Measurements from ENCODE around the gene C15orf62.

The C15orf62 gene

GRCh38 chr15:40763801-40764628 lies 5.8 kb upstream of the C15orf62 start, which contains the start of gene GCHFR (continued):
- peak; percentile 81 for TF ChIP-seq HIC1 (tag by site-specific recombination; IDR thresholded peaks at IDR 0.05)
- TF ChIP-seq ZNF510 (tag by site-specific recombination; IDR thresholded peaks at IDR 0.05; ENCODE audit: insufficient replicate concordance), result no peak
- no peak for TF ChIP-seq ZBTB48 (tag by site-specific recombination; IDR thresholded peaks at IDR 0.05)
- no peak for TF ChIP-seq ZNF221 (tag by site-specific recombination; IDR thresholded peaks at IDR 0.05; ENCODE audit: borderline replicate concordance)
- peak; percentile 89 for TF ChIP-seq ZNF600 (tag by site-specific recombination; IDR thresholded peaks at IDR 0.05)
- TF ChIP-seq ZNF146 (tag by site-specific recombination; IDR thresholded peaks at IDR 0.05), result 0 out of 2 replicates have a peak, but pooled peaks have one; percentile 6
- no peak for TF ChIP-seq ZNF155 (tag by site-specific recombination; IDR thresholded peaks at IDR 0.05)
- TF ChIP-seq ZNF350 (tag by site-specific recombination; IDR thresholded peaks at IDR 0.05), result no peak
- TF ChIP-seq YY2 (tag by site-specific recombination; IDR thresholded peaks at IDR 0.05), result no peak
- TF ChIP-seq, protein P1, sequence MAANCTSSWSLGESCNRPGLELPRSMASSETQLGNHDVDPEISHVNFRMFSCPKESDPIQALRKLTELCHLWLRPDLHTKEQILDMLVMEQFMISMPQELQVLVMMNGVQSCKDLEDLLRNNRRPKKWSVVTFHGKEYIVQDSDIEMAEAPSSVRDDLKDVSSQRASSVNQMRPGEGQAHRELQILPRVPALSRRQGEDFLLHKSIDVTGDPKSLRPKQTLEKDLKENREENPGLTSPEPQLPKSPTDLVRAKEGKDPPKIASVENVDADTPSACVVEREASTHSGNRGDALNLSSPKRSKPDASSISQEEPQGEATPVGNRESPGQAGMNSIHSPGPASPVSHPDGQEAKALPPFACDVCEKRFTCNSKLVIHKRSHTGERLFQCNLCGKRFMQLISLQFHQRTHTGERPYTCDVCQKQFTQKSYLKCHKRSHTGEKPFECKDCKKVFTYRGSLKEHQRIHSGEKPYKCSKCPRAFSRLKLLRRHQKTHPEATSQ (tag by site-specific recombination; IDR thresholded peaks at IDR 0.05), result no peak
- TF ChIP-seq ZNF521 (tag by site-specific recombination; IDR thresholded peaks at IDR 0.05), result no peak
- TF ChIP-seq ZNF623 (tag by site-specific recombination; IDR thresholded peaks at IDR 0.05), result no peak
- TF ChIP-seq ZNF223 (tag by site-specific recombination; IDR thresholded peaks at IDR 0.05), result no peak
- no peak for TF ChIP-seq ZNF670 (tag by site-specific recombination; IDR thresholded peaks at IDR 0.05; ENCODE audit: low read depth)
- TF ChIP-seq OSR2 (tag by site-specific recombination; IDR thresholded peaks at IDR 0.05), result no peak
- no peak for TF ChIP-seq ZNF112 (tag by site-specific recombination; IDR thresholded peaks at IDR 0.05)
- TF ChIP-seq ZNF791 (tag by site-specific recombination; IDR thresholded peaks at IDR 0.05), result no peak
- TF ChIP-seq ZNF837 (tag by site-specific recombination; IDR thresholded peaks at IDR 0.05), result no peak
- TF ChIP-seq, protein P2, sequence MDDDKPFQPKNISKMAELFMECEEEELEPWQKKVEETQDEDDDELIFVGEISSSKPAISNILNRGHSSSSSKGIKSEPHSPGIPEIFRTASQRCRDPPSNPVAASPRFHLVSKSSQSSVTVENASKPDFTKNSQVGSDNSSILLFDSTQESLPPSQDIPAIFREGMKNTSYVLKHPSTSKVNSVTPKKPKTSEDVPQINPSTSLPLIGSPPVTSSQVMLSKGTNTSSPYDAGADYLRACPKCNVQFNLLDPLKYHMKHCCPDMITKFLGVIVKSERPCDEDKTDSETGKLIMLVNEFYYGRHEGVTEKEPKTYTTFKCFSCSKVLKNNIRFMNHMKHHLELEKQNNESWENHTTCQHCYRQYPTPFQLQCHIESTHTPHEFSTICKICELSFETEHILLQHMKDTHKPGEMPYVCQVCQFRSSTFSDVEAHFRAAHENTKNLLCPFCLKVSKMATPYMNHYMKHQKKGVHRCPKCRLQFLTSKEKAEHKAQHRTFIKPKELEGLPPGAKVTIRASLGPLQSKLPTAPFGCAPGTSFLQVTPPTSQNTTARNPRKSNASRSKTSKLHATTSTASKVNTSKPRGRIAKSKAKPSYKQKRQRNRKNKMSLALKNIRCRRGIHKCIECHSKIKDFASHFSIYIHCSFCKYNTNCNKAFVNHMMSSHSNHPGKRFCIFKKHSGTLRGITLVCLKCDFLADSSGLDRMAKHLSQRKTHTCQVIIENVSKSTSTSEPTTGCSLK (tag by site-specific recombination; IDR thresholded peaks at IDR 0.05), result no peak
- TF ChIP-seq ZNF48 (tag by site-specific recombination; IDR thresholded peaks at IDR 0.05), result no peak
- TF ChIP-seq, protein P3, sequence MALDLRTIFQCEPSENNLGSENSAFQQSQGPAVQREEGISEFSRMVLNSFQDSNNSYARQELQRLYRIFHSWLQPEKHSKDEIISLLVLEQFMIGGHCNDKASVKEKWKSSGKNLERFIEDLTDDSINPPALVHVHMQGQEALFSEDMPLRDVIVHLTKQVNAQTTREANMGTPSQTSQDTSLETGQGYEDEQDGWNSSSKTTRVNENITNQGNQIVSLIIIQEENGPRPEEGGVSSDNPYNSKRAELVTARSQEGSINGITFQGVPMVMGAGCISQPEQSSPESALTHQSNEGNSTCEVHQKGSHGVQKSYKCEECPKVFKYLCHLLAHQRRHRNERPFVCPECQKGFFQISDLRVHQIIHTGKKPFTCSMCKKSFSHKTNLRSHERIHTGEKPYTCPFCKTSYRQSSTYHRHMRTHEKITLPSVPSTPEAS (tag by site-specific recombination; IDR thresholded peaks at IDR 0.05), result no peak
- TF ChIP-seq, protein P4, sequence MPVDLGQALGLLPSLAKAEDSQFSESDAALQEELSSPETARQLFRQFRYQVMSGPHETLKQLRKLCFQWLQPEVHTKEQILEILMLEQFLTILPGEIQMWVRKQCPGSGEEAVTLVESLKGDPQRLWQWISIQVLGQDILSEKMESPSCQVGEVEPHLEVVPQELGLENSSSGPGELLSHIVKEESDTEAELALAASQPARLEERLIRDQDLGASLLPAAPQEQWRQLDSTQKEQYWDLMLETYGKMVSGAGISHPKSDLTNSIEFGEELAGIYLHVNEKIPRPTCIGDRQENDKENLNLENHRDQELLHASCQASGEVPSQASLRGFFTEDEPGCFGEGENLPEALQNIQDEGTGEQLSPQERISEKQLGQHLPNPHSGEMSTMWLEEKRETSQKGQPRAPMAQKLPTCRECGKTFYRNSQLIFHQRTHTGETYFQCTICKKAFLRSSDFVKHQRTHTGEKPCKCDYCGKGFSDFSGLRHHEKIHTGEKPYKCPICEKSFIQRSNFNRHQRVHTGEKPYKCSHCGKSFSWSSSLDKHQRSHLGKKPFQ (tag by site-specific recombination; IDR thresholded peaks at IDR 0.05), result no peak
- peak; percentile 80; the same call in 1 of the 2 replicates for TF ChIP-seq ZEB2 (tag by site-specific recombination; IDR thresholded peaks at IDR 0.05)
- TF ChIP-seq ZNF311 (tag by site-specific recombination; IDR thresholded peaks at IDR 0.05; ENCODE audit: borderline replicate concordance), result no peak
- peak; percentile 77; the same call in 1 of the 2 replicates for TF ChIP-seq OVOL3 (tag by site-specific recombination; IDR thresholded peaks at IDR 0.05)
- TF ChIP-seq ZNF133 (tag by site-specific recombination; IDR thresholded peaks at IDR 0.05), result no peak
- TF ChIP-seq ZNF629 (tag by site-specific recombination; IDR thresholded peaks at IDR 0.05), result peak; percentile 44; the same call in 1 of the 2 replicates
- no peak for TF ChIP-seq ZNF785 (tag by site-specific recombination; IDR thresholded peaks at IDR 0.05)
- TF ChIP-seq ZNF433 (tag by site-specific recombination; IDR thresholded peaks at IDR 0.05; ENCODE audit: low read depth), result no peak
- no peak for TF ChIP-seq ZNF248 (tag by site-specific recombination; IDR thresholded peaks at IDR 0.05)
- no peak for TF ChIP-seq ZNF16 (tag by site-specific recombination; IDR thresholded peaks at IDR 0.05; ENCODE audit: low read depth)
- no peak for TF ChIP-seq PRDM1 (tag by site-specific recombination; IDR thresholded peaks at IDR 0.05)
- TF ChIP-seq ZXDB (tag by site-specific recombination; IDR thresholded peaks at IDR 0.05), result peak; percentile 51; the same call in 1 of the 2 replicates
- TF ChIP-seq ZNF121 (tag by site-specific recombination; IDR thresholded peaks at IDR 0.05), result no peak

Data from HEK293 (cell line).